T-cell (primary cell): ENCODE results near the gene GAS1. TPM values are rescaled to one million over a fixed set of nuclear protein-coding genes. Genes with fewer than 3 reads are reported as not detected.

Source experiments
- ATAC-seq, 4 experiments: fragments of 200-7000 bp in 3 of 4; fragments of 150-1000 bp in 1 of 4; cut with Tn5 transposase; replicated peaks in 1 of 4; 1 replicate in 3 of 4; 2 replicates in 1 of 4; pipeline ENCODE4 v1.10.0; 2021; ENCODE audit warnings: moderate library complexity in 3 of 4, mild to moderate bottlenecking in 2 of 4, moderate number of reproducible peaks in 1 of 4
- CTCF ChIA-PET, 2 donors: fragments of 300-600 bp; sonication (Branson Sonifier 250); formaldehyde crosslinking; loops; one replicate each; lab custom pipeline; 2022; ENCODE audit warnings: antibody characterized with exemption in 2 of 2; lab: Charles Lee
- POLR2A ChIA-PET, 2 donors: fragments of 300-600 bp; sonication (Branson Sonifier 250); formaldehyde crosslinking; loops; one replicate each; lab custom pipeline; 2022; ENCODE audit warnings: antibody characterized with exemption in 2 of 2; lab: Charles Lee
- DNase-seq, 35 experiments: peaks; one replicate each; pipeline versions ENCODE4 v3.0.0 to v3.0.0-alpha.2; 2013 to 2023
- H3K27ac ChIP-seq: one replicate; pipeline ENCODE4 v1.5.1; 2013; ENCODE audit warnings: low read length
- H3K27me3 ChIP-seq, 2 experiments: replicated peaks in 1 of 2; 1 replicate in 1 of 2; 2 replicates in 1 of 2; pipeline versions ENCODE4 v1.6.1 to v1.7.0; 2013; ENCODE audit warnings: low read length in 1 of 2, mixed read lengths in 1 of 2; ENCODE audit not compliant: control insufficient read depth in 2 of 2, insufficient read depth in 2 of 2; ENCODE audit errors: extremely low read depth in 1 of 2
- H3K36me3 ChIP-seq, 2 donors: 1 replicate in 1 of 2; 2 replicates in 1 of 2; pipeline versions ENCODE4 v1.6.1 to v1.7.0; 2013; ENCODE audit warnings: low read length in 1 of 2; ENCODE audit not compliant: control insufficient read depth in 2 of 2, insufficient read depth in 1 of 2; ENCODE audit errors: extremely low read depth in 1 of 2
- H3K4me1 ChIP-seq, 2 experiments: 1 replicate in 1 of 2; 2 replicates in 1 of 2; pipeline versions ENCODE4 v1.6.1 to v1.7.0; 2013; ENCODE audit warnings: low read length in 2 of 2, mixed read lengths in 1 of 2; ENCODE audit not compliant: insufficient read depth in 2 of 2, control insufficient read depth in 1 of 2; ENCODE audit errors: extremely low read depth in 1 of 2
- H3K4me3 ChIP-seq, 2 donors: 1 replicate in 1 of 2; 2 replicates in 1 of 2; pipeline versions ENCODE4 v1.5.1 to v1.7.0; 2013; ENCODE audit warnings: mild to moderate bottlenecking in 2 of 2, low read length in 1 of 2, moderate library complexity in 1 of 2; ENCODE audit not compliant: control insufficient read depth in 1 of 2; ENCODE audit errors: extremely low read depth in 1 of 2
- H3K9me3 ChIP-seq: 2 replicates; pipeline ENCODE4 v1.7.0; 2013
- H3K27ac Mint-ChIP-seq, 2 donors: one replicate each; pipeline ENCODE4 v1.8.0; 2020 to 2021; ENCODE audit warnings: mild to moderate bottlenecking in 2 of 2, mixed read lengths in 2 of 2
- H3K27me3 Mint-ChIP-seq, 2 donors: one replicate each; pipeline ENCODE4 v1.8.0; 2021 to 2022; ENCODE audit warnings: mixed read lengths in 2 of 2
- H3K36me3 Mint-ChIP-seq: one replicate; pipeline ENCODE4 v1.8.0; 2021; ENCODE audit warnings: mixed read lengths
- H3K4me1 Mint-ChIP-seq, 3 donors: one replicate each; pipeline ENCODE4 v1.8.0; 2020 to 2022; ENCODE audit warnings: mixed read lengths in 3 of 3, mild to moderate bottlenecking in 1 of 3
- H3K4me3 Mint-ChIP-seq, 3 donors: one replicate each; pipeline ENCODE4 v1.8.0; 2020 to 2022; ENCODE audit warnings: mild to moderate bottlenecking in 3 of 3, mixed read lengths in 3 of 3, moderate library complexity in 3 of 3
- H3K9me3 Mint-ChIP-seq, 3 donors: one replicate each; pipeline ENCODE4 v1.8.0; 2020 to 2022; ENCODE audit warnings: mixed read lengths in 3 of 3
- WGBS: methylation state at CpG from one replicate; pipeline ENCODE4 v1.1.5; 2013; ENCODE audit warnings: missing lambda C conversion rate; ENCODE audit not compliant: insufficient coverage; 5-methylcytosine and 5-hydroxymethylcytosine counted together
- total RNA-seq, 35 experiments: library from RNA in 6 of 35; stranded (reverse) in 6 of 35; fragments of 120-200 nt in 1 of 35; gene quantifications; one replicate each; pipeline versions ENCODE4 v1.2.1 to v1.2.4 and lab custom pipeline; 2013 to 2026

Gene GAS1
- total RNA-seq, 5 donors from 2014 or later (not counting 1 experiment from before 2014, with no cell fraction given): 0.32 to 0.82 (median 0.75) TPM; not detected in 1

DNA sequence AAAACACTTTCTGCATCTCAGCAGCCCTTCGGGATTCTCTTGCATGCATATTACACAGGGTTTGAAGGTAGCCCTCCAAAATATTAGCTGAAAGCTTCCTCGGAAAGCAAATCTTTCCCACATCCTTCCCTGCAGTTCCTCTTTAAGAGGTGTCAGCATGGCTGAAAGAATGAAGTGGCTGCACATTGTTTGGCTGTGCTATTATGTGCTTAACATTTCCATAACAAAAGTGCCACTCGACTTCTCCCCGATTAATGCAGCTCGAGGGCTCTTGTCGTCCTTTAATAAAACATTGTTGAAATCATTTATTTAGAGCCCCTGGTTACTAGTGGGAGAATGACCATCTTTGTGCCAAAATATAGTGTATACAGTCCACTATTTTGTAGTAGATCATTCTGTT is 6.5 kb downstream of the GAS1 start:
- H3K27ac Mint-ChIP-seq: no peak overlapping the region
- H3K36me3 Mint-ChIP-seq: no peaks in the 10 kb centered on the region
- CTCF ChIA-PET: no interaction called here
- no peak overlapping the region for H3K27ac ChIP-seq
- ATAC-seq (no peak), DNase-seq (no peak)
- H3K36me3 ChIP-seq: no peaks in the 10 kb centered on the region
- no peaks in the 10 kb centered on the region for H3K9me3 Mint-ChIP-seq
- H3K4me1 ChIP-seq: peaks cover under 1 to 6% of the 10 kb centered on the region in 2 experiments
- no CpG with 5 or more reads among the region's 6 CpGs for WGBS
- peaks cover 7 to 8% (median 8%) of the 10 kb centered on the region in 3 donors for H3K4me1 Mint-ChIP-seq
- no peaks in the 10 kb centered on the region for H3K9me3 ChIP-seq
- H3K4me3 ChIP-seq: no peak overlapping the region
- H3K4me3 Mint-ChIP-seq: no peak overlapping the region
- H3K27me3 Mint-ChIP-seq: peaks cover 56 to 62% of the 10 kb centered on the region in 2 donors
- H3K27me3 ChIP-seq: peaks cover 12 to 21% of the 10 kb centered on the region in 2 experiments
- POLR2A ChIA-PET: no interaction called here

DNA sequence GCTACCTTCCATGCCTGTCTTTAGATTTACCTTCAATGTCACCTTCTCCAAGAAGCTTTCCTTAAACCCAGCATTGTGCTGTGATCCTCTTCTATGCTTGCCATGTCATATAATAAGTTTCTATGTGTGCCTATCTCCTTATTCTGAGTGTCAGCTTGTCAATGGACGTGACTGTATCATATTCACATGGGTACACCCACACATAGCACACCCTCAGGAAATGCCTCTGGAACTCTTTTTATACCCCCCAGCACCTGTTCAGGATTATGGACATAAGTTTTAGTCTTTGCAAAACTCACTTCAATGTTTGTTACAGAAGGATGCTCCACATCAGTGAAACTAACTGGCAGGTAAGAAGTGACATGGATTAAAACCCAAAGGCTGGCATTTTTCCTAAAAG is 7.4 kb downstream of the GAS1 start:
- Mint-ChIP-seq H3K9me3 (no peaks in the 10 kb centered on the region), H3K27me3 (peaks cover 57 to 58% of the 10 kb centered on the region in 2 donors), H3K27ac (no peak overlapping the region), H3K36me3 (no peaks in the 10 kb centered on the region), H3K4me1 (peaks cover 2% of the 10 kb centered on the region in 3 donors), H3K4me3 (no peak overlapping the region)
- DNase-seq: no peak
- no peaks in the 10 kb centered on the region for H3K9me3 ChIP-seq
- ATAC-seq: no peak
- CTCF ChIA-PET: interaction anchor here in 1 of 2 donors (1.1 kb wide), 1 partner anchor 8 kb away, joined by 3 read pairs; no protein-coding TSS in a partner anchor
- H3K36me3 ChIP-seq: no peaks in the 10 kb centered on the region
- H3K27me3 ChIP-seq: peaks cover 6 to 20% of the 10 kb centered on the region in 2 experiments
- H3K27ac ChIP-seq: no peak overlapping the region
- H3K4me1 ChIP-seq: no peaks in the 10 kb centered on the region
- POLR2A ChIA-PET: interaction anchor here in 1 of 2 donors (0.8 kb wide), 1 partner anchor 9 kb away, joined by 4 read pairs; no protein-coding TSS in a partner anchor
- no peak overlapping the region for H3K4me3 ChIP-seq
- WGBS: 71% methylated on average over 1 of the region's 1 CpG

DNA sequence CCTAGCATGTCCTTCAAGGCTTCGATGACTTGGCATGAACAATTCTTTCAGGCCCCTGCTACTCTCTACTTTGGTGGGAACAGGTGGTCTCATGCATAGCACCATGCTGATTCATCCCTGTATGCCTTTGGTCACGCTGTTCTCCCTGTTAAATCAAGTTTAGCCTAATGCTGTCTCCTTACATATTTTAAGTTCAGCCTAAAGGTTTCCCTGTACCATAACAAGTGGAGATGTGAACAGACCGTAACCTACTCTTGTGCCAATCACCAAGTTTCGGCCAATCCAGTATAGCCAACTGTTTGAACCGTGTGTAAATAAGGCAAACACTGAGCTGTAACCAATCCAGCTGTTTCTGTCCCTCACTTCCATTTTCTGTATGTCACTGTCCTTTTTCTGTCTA is 8.0 kb downstream of the GAS1 start:
- H3K27ac Mint-ChIP-seq: no peak overlapping the region
- no peaks in the 10 kb centered on the region for H3K36me3 ChIP-seq
- no peak for DNase-seq
- POLR2A ChIA-PET: interaction anchor here in 1 of 2 donors (0.8 kb wide), 1 partner anchor 8 kb away, joined by 4 read pairs; no protein-coding TSS in a partner anchor
- ATAC-seq: no peak
- H3K4me3 Mint-ChIP-seq: no peak overlapping the region
- H3K27ac ChIP-seq: no peak overlapping the region
- H3K9me3 Mint-ChIP-seq: no peaks in the 10 kb centered on the region
- WGBS: 79% methylated on average over 5 of the region's 5 CpGs
- H3K27me3 ChIP-seq: peaks cover 5 to 17% of the 10 kb centered on the region in 2 experiments
- no peaks in the 10 kb centered on the region for H3K9me3 ChIP-seq
- H3K4me3 ChIP-seq: no peak overlapping the region
- H3K4me1 Mint-ChIP-seq: no peaks in the 10 kb centered on the region
- H3K4me1 ChIP-seq: no peaks in the 10 kb centered on the region
- CTCF ChIA-PET: interaction anchor here in 1 of 2 donors (1.1 kb wide), 1 partner anchor 9 kb away, joined by 3 read pairs; no protein-coding TSS in a partner anchor
- no peaks in the 10 kb centered on the region for H3K36me3 Mint-ChIP-seq
- peaks cover 51 to 55% of the 10 kb centered on the region in 2 donors for H3K27me3 Mint-ChIP-seq

DNA sequence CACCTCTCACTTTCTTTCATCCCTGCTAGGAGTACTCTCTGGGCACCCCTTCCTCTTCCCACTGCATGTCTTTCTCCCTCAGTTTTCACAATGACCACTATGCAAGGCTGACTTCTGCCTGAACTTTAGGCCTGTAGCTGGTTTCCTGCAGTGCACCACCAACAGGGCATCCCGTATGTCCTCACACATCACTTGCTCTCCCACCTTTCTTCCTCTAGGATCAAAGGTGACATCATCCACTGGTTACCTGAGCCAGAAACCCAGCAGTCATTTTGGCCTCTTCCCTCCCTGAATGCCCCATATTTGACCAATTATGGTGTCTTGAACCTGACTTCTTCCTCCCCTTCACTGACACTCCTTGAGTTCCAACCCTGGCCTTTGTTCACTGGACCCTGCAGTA is 8.5 kb downstream of the GAS1 start:
- WGBS: 100% methylated on average over 1 of the region's 1 CpG
- no peak overlapping the region for H3K4me3 Mint-ChIP-seq
- H3K36me3 Mint-ChIP-seq: no peaks in the 10 kb centered on the region
- no peak for DNase-seq
- no peaks in the 10 kb centered on the region for H3K9me3 ChIP-seq
- no peak overlapping the region for H3K4me3 ChIP-seq
- H3K36me3 ChIP-seq: no peaks in the 10 kb centered on the region
- CTCF ChIA-PET: no interaction called here
- H3K4me1 Mint-ChIP-seq: no peaks in the 10 kb centered on the region
- peaks cover 47 to 51% of the 10 kb centered on the region in 2 donors for H3K27me3 Mint-ChIP-seq
- no peaks in the 10 kb centered on the region for H3K4me1 ChIP-seq
- no peak for ATAC-seq
- POLR2A ChIA-PET: no interaction called here
- H3K27ac Mint-ChIP-seq: no peak overlapping the region
- no peak overlapping the region for H3K27ac ChIP-seq
- peaks cover 5 to 17% of the 10 kb centered on the region in 2 experiments for H3K27me3 ChIP-seq
- peaks cover 0 to 4% (median 0%) of the 10 kb centered on the region in 3 donors for H3K9me3 Mint-ChIP-seq

DNA sequence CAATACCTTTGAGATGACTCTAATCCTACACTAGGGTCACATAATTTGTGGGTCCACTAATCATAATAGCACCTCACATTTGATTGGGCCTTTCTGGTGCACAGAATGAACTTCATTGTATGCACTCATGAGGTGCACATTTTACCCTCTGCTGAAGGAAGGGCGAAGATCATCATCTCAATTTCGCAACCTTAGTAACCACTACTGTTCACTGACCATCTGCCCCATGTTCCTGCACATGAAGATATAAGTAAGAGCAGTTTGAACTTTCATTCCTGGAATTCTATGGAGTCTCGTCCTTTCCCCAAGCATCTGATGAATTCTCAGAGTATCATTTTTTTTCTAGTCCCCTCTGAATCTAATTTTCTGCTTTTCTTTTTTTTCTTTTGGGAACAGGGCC is 21.2 kb downstream of the GAS1 start:
- Histone ChIP-seq H3K36me3 (no peaks in the 10 kb centered on the region), H3K27me3 (peaks cover 6 to 25% of the 10 kb centered on the region in 2 experiments), H3K4me1 (no peaks in the 10 kb centered on the region), H3K4me3 (no peak overlapping the region), H3K9me3 (no peaks in the 10 kb centered on the region), H3K27ac (no peak overlapping the region)
- POLR2A ChIA-PET: no interaction called here
- peaks cover 54 to 56% of the 10 kb centered on the region in 2 donors for H3K27me3 Mint-ChIP-seq
- ATAC-seq: no peak
- H3K4me3 Mint-ChIP-seq: no peak overlapping the region
- 58% methylated on average over 2 of the region's 3 CpGs for WGBS
- no peak overlapping the region for H3K27ac Mint-ChIP-seq
- DNase-seq: no peak
- CTCF ChIA-PET: no interaction called here
- H3K4me1 Mint-ChIP-seq: no peaks in the 10 kb centered on the region
- H3K36me3 Mint-ChIP-seq: no peaks in the 10 kb centered on the region
- H3K9me3 Mint-ChIP-seq: peaks cover 2 to 6% (median 5%) of the 10 kb centered on the region in 3 donors

DNA sequence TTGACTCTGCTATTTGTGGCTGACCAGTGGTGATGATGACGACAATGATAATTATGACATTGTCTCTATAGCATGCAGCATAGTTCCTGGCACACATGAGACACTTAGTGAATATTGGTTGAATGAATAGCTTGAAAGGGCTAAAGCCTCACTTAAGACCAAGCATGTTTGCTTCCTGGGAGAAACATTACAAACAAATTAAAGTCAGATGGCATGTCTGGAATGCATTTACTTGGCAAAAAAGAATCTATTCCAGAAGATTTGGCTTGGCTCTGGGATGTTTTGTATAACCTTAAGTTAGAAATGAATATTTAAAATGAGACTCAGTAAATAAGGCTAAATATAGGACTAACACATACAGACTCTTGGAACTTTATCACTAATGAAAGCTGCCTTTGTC is 21.6 kb downstream of the GAS1 start:
- ChIA-PET CTCF (no interaction called here), POLR2A (no interaction called here)
- WGBS: no CpG with 5 or more reads among the region's 1 CpG
- Mint-ChIP-seq H3K4me1 (no peaks in the 10 kb centered on the region), H3K27ac (no peak overlapping the region), H3K9me3 (peaks cover 0 to 5% (median 3%) of the 10 kb centered on the region in 3 donors), H3K36me3 (no peaks in the 10 kb centered on the region), H3K4me3 (no peak overlapping the region), H3K27me3 (peaks cover 53 to 55% of the 10 kb centered on the region in 2 donors)
- H3K27me3 ChIP-seq: peaks cover 6 to 25% of the 10 kb centered on the region in 2 experiments
- H3K9me3 ChIP-seq: no peaks in the 10 kb centered on the region
- H3K4me3 ChIP-seq: no peak overlapping the region
- DNase-seq (no peak), ATAC-seq (no peak)
- no peaks in the 10 kb centered on the region for H3K4me1 ChIP-seq
- no peak overlapping the region for H3K27ac ChIP-seq
- no peaks in the 10 kb centered on the region for H3K36me3 ChIP-seq
